Sigmoid colon (tissue), 7 donors: ENCODE results near the gene SLC5A9. TPM values are rescaled to one million over a fixed set of nuclear protein-coding genes. Genes with fewer than 3 reads are reported as not detected.

Experiments used
- DNase-seq: peaks from one replicate; pipeline ENCODE4 v3.0.0-alpha.2; 2019
- H3K27ac ChIP-seq, 4 donors: fragments of 200-600 bp; sonication (generic); one replicate each; pipeline ENCODE4 v1.5.1; 2016 to 2019; ENCODE audit warnings: mild to moderate bottlenecking in 1 of 4
- H3K27me3 ChIP-seq, 3 donors: fragments of 200-600 bp; sonication (generic); one replicate each; pipeline ENCODE4 v1.5.1; 2019; ENCODE audit warnings: mild to moderate bottlenecking in 1 of 3
- H3K36me3 ChIP-seq, 4 donors: fragments of 200-600 bp; sonication (generic); one replicate each; pipeline ENCODE4 v1.5.1; 2016 to 2019
- H3K4me1 ChIP-seq, 4 donors: fragments of 200-600 bp; sonication (generic); one replicate each; pipeline ENCODE4 v1.5.1; 2017 to 2019
- H3K4me3 ChIP-seq, 4 donors: fragments of 200-600 bp; sonication (generic); one replicate each; pipeline ENCODE4 v1.5.1; 2017 to 2019; ENCODE audit warnings: mild to moderate bottlenecking in 2 of 4, moderate library complexity in 1 of 4
- H3K9me3 ChIP-seq, 4 donors: fragments of 200-600 bp in 3 of 4; sonication (generic) in 3 of 4; one replicate each; pipeline versions ENCODE4 v1.5.1 to v1.6.1; 2013 to 2019
- EP300 ChIP-seq, 4 donors: sonication (generic); formaldehyde crosslinking; IDR thresholded peaks; one replicate each; pipeline ENCODE4 v1.6.1; 2017; ENCODE audit warnings: antibody characterized with exemption in 4 of 4
- POLR2A ChIP-seq, 2 donors: fragments of 450-650 bp; IDR thresholded peaks; one replicate each; pipeline ENCODE4 v1.6.1; 2016; ENCODE audit warnings: antibody characterized with exemption in 2 of 2, mild to moderate bottlenecking in 2 of 2, moderate library complexity in 2 of 2
- POLR2AphosphoS5 ChIP-seq, 4 donors: sonication (generic); formaldehyde crosslinking; IDR thresholded peaks; one replicate each; pipeline ENCODE4 v1.6.1; 2017; ENCODE audit warnings: antibody characterized with exemption in 4 of 4
- whole genome bisulfite sequencing, 2 donors: extraction: QIAGEN DNeasy Blood & Tissue Kit; methylation state at CpG; one replicate each; pipeline ENCODE4 v1.1.7; 2013; 5-methylcytosine and 5-hydroxymethylcytosine counted together
- intact Hi-C: fragments of 100-400 bp; cut with DNase I; formaldehyde crosslinking; loops from one replicate; pipeline ENCODE4 v1.15.1; 2023
- polyA plus RNA-seq, 3 donors: library from polyadenylated mRNA; stranded (reverse); fragments of 200-250 nt; gene quantifications; one replicate each; pipeline ENCODE4 v1.2.3, GENCODE V29; 2013
- total RNA-seq, 4 donors: library from RNA; depleted of rRNA; stranded (reverse); fragments of >200 nt; gene quantifications; one replicate each; pipeline ENCODE4 v1.1.0, GENCODE V29; 2016
- TF ChIP-seq, protein P1 (sequence below), 4 experiments: fragments of 450-650 bp in 3 of 4; fragments of 200-600 bp in 1 of 4; IDR thresholded peaks; one replicate each; pipeline ENCODE4 v1.5.1; 2016 to 2019; ENCODE audit warnings: antibody characterized with exemption in 4 of 4, mild to moderate bottlenecking in 3 of 4, moderate library complexity in 2 of 4
- donor health status: healthy with polysubstance abuse.
- donor health status: Bipolar disorder and iron deficiency.
- donor health status: healthy.

SLC5A9 gene
- total and polyA plus RNA-seq, 7 donors: 0.69 to 1.5 TPM; not detected in 5

DNA sequence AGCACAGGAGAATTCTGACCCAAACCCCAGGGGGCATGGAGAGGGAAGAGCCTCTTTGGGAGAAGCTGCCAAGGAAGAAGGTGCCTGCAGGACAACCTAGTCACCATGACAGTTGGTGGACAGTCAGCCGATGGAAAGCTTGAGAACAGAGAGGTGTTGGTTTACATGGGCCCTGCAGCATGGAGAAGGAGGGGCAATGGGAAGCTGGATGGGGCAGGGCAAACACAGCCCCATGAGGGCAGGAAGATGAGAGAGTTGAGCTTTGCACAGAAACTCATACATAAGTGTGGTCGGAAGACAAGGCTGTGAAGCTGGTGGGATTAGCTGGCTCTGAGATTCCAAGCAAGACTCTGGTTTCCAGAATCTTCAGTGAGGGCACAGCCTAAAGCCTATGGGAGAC lies 6.6 kb upstream of the SLC5A9 start:
- WGBS, 2 donors: 91 to 95% methylated on average over 2 of the region's 2 CpGs
- H3K4me1 ChIP-seq: no peaks in the 10 kb centered on the region
- TF ChIP-seq POLR2AphosphoS5 (IDR thresholded peaks at IDR 0.05) (no peak), POLR2A (IDR thresholded peaks at IDR 0.05) (no peak), EP300 (IDR thresholded peaks at IDR 0.05) (no peak)
- TF ChIP-seq, protein P1, sequence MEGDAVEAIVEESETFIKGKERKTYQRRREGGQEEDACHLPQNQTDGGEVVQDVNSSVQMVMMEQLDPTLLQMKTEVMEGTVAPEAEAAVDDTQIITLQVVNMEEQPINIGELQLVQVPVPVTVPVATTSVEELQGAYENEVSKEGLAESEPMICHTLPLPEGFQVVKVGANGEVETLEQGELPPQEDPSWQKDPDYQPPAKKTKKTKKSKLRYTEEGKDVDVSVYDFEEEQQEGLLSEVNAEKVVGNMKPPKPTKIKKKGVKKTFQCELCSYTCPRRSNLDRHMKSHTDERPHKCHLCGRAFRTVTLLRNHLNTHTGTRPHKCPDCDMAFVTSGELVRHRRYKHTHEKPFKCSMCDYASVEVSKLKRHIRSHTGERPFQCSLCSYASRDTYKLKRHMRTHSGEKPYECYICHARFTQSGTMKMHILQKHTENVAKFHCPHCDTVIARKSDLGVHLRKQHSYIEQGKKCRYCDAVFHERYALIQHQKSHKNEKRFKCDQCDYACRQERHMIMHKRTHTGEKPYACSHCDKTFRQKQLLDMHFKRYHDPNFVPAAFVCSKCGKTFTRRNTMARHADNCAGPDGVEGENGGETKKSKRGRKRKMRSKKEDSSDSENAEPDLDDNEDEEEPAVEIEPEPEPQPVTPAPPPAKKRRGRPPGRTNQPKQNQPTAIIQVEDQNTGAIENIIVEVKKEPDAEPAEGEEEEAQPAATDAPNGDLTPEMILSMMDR (IDR thresholded peaks at IDR 0.05): no peak
- H3K4me3 ChIP-seq: no peak overlapping the region
- DNase-seq: no peak
- intact Hi-C loops: no loop called here
- H3K9me3 ChIP-seq: no peaks in the 10 kb centered on the region
- H3K36me3 ChIP-seq: no peaks in the 10 kb centered on the region
- H3K27me3 ChIP-seq: no peaks in the 10 kb centered on the region
- no peak overlapping the region for H3K27ac ChIP-seq

DNA sequence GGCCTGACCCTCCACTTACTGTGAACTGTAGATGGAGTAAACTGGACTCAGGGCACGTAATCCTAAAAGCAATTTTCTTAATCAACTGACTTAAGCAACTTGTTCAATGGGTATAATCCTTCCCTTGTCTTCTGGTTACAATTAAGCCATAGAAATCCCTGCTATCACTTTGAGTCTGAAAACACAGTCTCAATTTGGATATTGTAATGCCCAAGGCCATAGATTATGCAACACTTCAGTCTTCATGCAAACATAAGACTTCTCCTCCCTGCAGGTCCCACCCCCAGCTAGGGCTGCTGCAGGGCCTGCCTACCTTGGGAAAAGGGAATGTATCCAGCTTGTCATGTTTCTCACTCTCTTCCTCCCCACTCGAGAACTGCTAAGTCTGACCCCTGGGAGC lies 6.2 kb upstream of the SLC5A9 start:
- TF ChIP-seq EP300 (IDR thresholded peaks at IDR 0.05) (no peak), POLR2A (IDR thresholded peaks at IDR 0.05) (no peak), POLR2AphosphoS5 (IDR thresholded peaks at IDR 0.05) (no peak)
- TF ChIP-seq, protein P1 (IDR thresholded peaks at IDR 0.05): no peak
- no peak for DNase-seq
- intact Hi-C loops: no loop called here
- WGBS, 2 donors: 84 to 88% methylated on average over 2 of the region's 2 CpGs
- Histone ChIP-seq H3K36me3 (no peaks in the 10 kb centered on the region), H3K4me3 (no peak overlapping the region), H3K4me1 (no peaks in the 10 kb centered on the region), H3K27me3 (no peaks in the 10 kb centered on the region), H3K9me3 (no peaks in the 10 kb centered on the region), H3K27ac (no peak overlapping the region)

DNA sequence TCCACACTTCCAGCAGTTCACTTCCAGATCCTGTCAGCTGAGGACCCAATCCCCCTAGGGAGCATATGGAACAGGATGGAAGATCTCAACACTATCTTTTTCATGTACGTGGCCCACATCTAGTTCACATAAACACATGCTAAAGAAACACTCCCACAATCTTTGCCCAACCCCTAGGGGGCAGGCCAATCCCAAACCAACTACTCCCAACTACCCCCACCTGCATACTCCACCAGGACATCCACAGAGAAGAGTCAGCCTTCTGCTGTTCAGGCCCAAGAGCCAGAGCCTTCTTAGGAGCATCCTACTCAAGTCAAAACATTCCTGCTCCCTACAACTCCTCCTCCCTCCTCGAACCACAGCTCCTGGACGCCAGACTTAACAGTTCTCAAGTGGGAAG lies 5.6 kb upstream of the SLC5A9 start:
- TF ChIP-seq POLR2A (IDR thresholded peaks at IDR 0.05): no peak
- TF ChIP-seq EP300 (IDR thresholded peaks at IDR 0.05): no peak
- TF ChIP-seq, protein P1 (IDR thresholded peaks at IDR 0.05): no peak
- TF ChIP-seq POLR2AphosphoS5 (IDR thresholded peaks at IDR 0.05): no peak
- no peak overlapping the region for H3K4me3 ChIP-seq
- H3K4me1 ChIP-seq: no peaks in the 10 kb centered on the region
- intact Hi-C loops: no loop called here
- DNase-seq: no peak
- no peaks in the 10 kb centered on the region for H3K9me3 ChIP-seq
- no peaks in the 10 kb centered on the region for H3K27me3 ChIP-seq
- WGBS, 2 donors: 72 to 83% methylated on average over 3 of the region's 3 CpGs
- H3K36me3 ChIP-seq: no peaks in the 10 kb centered on the region
- H3K27ac ChIP-seq: no peak overlapping the region

DNA sequence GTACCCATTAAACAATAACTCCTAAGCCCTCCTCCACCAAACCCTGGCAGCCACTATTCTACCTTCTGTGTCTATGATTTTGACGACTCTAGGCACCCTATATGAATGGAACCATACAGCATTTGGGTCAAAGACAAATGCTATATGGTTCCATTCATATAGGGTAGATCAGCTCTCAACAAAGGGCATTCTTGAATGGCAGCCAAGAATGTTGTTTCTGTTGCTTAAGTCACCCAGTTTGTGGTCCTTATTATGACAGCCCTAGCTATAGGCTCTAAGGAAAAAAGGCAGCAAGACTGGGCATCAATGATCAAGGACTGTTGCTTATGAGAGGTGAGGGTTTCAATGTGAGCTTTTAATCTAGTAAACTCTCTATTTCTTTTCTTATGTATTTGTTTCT lies 4.7 kb upstream of the SLC5A9 start:
- no peak overlapping the region for H3K4me3 ChIP-seq
- H3K27ac ChIP-seq: no peak overlapping the region
- TF ChIP-seq POLR2AphosphoS5 (IDR thresholded peaks at IDR 0.05) (no peak), POLR2A (IDR thresholded peaks at IDR 0.05) (no peak), EP300 (IDR thresholded peaks at IDR 0.05) (no peak)
- TF ChIP-seq, protein P1 (IDR thresholded peaks at IDR 0.05): no peak
- WGBS, 2 donors: 0 to 80% methylated on average over 1 of the region's 1 CpG
- no peaks in the 10 kb centered on the region for H3K27me3 ChIP-seq
- H3K9me3 ChIP-seq: no peaks in the 10 kb centered on the region
- DNase-seq: no peak
- no peaks in the 10 kb centered on the region for H3K36me3 ChIP-seq
- intact Hi-C loops: no loop called here
- H3K4me1 ChIP-seq: no peaks in the 10 kb centered on the region

DNA sequence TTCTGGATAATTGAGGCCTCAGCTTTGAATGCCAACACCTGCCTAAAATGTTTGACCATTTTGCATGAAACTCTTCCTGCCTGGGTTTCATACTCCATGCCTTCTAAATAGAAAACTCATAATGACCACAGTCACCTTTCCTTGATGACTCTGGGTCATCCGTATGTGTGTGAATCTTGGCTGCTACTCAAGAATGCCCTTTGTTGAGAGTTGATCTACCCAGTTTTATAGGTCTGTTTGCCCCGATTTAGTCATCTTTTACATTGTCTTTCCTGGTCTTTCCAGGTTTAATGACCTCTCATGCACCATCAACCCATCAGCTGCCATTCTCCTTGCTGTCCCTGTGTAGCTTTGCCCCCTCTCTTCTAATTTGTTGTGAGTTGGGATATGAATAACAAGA lies 2.7 kb upstream of the SLC5A9 start:
- 17 to 78% methylated on average over 2 of the region's 2 CpGs for WGBS, 2 donors
- Histone ChIP-seq H3K36me3 (no peaks in the 10 kb centered on the region), H3K27me3 (peaks cover 0 to 14% (median 3%) of the 10 kb centered on the region in 3 donors), H3K27ac (no peak overlapping the region), H3K4me3 (no peak overlapping the region), H3K9me3 (no peaks in the 10 kb centered on the region), H3K4me1 (no peaks in the 10 kb centered on the region)
- no peak for TF ChIP-seq EP300 (IDR thresholded peaks at IDR 0.05)
- TF ChIP-seq POLR2AphosphoS5 (IDR thresholded peaks at IDR 0.05): no peak
- TF ChIP-seq POLR2A (IDR thresholded peaks at IDR 0.05): no peak
- intact Hi-C loops: no loop called here
- no peak for DNase-seq
